ENCODE data around the gene NGFR. TPM values are rescaled to one million over a fixed set of nuclear protein-coding genes. Genes with fewer than 3 reads are reported as not detected.

Gene NGFR
- total RNA-seq, 1 experiment from 2014 or later, result 1.6 TPM

- no peak overlapping the region for H3K27ac ChIP-seq (ENCODE audit: low read length)
- H3K4me3 ChIP-seq (ENCODE audit: low read depth in 2 of 2, low read length in 2 of 2), result no peak overlapping the region
- BruUV-seq (replicated peaks), result no TSS peak
- ChIA-PET POLR2A (no interaction called here), CTCF (no interaction called here)
- ATAC-seq, result no peak
- in situ Hi-C loops (cut with HindIII; ENCODE audit: low pct_unique_long_range_greater_than_20kb, low sequenced_read_pairs) (no loop called here), intact Hi-C loops (cut with micrococcal nuclease; ENCODE audit: unreplicated experiment) (no loop called here)
- TF ChIP-seq SIN3A (IDR thresholded peaks at IDR 0.05; ENCODE audit: borderline replicate concordance, insufficient read depth, low read depth, low read length), result no peak
- no peak for TF ChIP-seq POLR2AphosphoS5 (IDR thresholded peaks at IDR 0.05; ENCODE audit: low read depth, low read length)
- no peak for TF ChIP-seq TCF7L2 (IDR thresholded peaks at IDR 0.05; ENCODE audit: low read depth, low read length)
- TF ChIP-seq CTCF (IDR thresholded peaks at IDR 0.05), result no peak
- no peak for TF ChIP-seq REST (IDR thresholded peaks at IDR 0.05; ENCODE audit: insufficient read depth in 1 of 2, low read depth in 2 of 2, low read length in 1 of 2)
- H3K4me1 ChIP-seq (ENCODE audit: control insufficient read depth, insufficient read depth, low read length), result no peaks in the 10 kb centered on the region
- H3K36me3 ChIP-seq (ENCODE audit: control insufficient read depth, insufficient read depth, low read length), result no peaks in the 10 kb centered on the region
- peaks cover 3% of the 10 kb centered on the region; the same call in 1 of the 2 replicates for H3K27me3 ChIP-seq (ENCODE audit: control insufficient read depth, insufficient read depth, low read length)
- no peak for DNase-seq (ENCODE audit: low read depth, low spot score)
- no peaks in the 10 kb centered on the region for H3K9me3 ChIP-seq (ENCODE audit: control insufficient read depth, insufficient read depth, low read depth, low read length)
These were observed 47.3 kb upstream of the NGFR start for GRCh38 chr17:49447628-49448302.

GRCh38 chr17:49450181-49450580, 44.9 kb upstream of the NGFR start:
- Histone ChIP-seq H3K27me3 (ENCODE audit: control insufficient read depth, insufficient read depth, low read length) (peaks cover 3% of the 10 kb centered on the region; the same call in 1 of the 2 replicates), H3K4me3 (ENCODE audit: low read depth in 2 of 2, low read length in 2 of 2) (no peak overlapping the region), H3K27ac (ENCODE audit: low read length) (no peak overlapping the region), H3K9me3 (ENCODE audit: control insufficient read depth, insufficient read depth, low read depth, low read length) (no peaks in the 10 kb centered on the region), H3K4me1 (ENCODE audit: control insufficient read depth, insufficient read depth, low read length) (no peaks in the 10 kb centered on the region; the same call in 1 of the 2 replicates), H3K36me3 (ENCODE audit: control insufficient read depth, insufficient read depth, low read length) (no peaks in the 10 kb centered on the region)
- TF ChIP-seq REST (IDR thresholded peaks at IDR 0.05; ENCODE audit: insufficient read depth in 1 of 2, low read depth in 2 of 2, low read length in 1 of 2), result no peak
- no peak for TF ChIP-seq TCF7L2 (IDR thresholded peaks at IDR 0.05; ENCODE audit: low read depth, low read length)
- no peak for TF ChIP-seq POLR2AphosphoS5 (IDR thresholded peaks at IDR 0.05; ENCODE audit: low read depth, low read length)
- no peak for TF ChIP-seq CTCF (IDR thresholded peaks at IDR 0.05)
- no peak for TF ChIP-seq SIN3A (IDR thresholded peaks at IDR 0.05; ENCODE audit: borderline replicate concordance, insufficient read depth, low read depth, low read length)
- in situ Hi-C loops (cut with HindIII; ENCODE audit: low pct_unique_long_range_greater_than_20kb, low sequenced_read_pairs), result no loop called here
- DNase-seq (ENCODE audit: low read depth, low spot score) (no peak), ATAC-seq (no peak)
- ChIA-PET CTCF (no interaction called here), POLR2A (no interaction called here)
- intact Hi-C loops (cut with micrococcal nuclease; ENCODE audit: unreplicated experiment), result no loop called here
- BruUV-seq (replicated peaks), result no TSS peak
